ENCODE measurements around the gene EDIL3.

EDIL3 gene

GRCh38 chr5:83947763-83948162, 436.9 kb downstream of the EDIL3 start:
- no peak for TF ChIP-seq CTCF (IDR thresholded peaks at IDR 0.05; ENCODE audit: insufficient read depth, low read depth, low read length, missing control alignments)
- no peak for DNase-seq (ENCODE audit: low read depth)
- H3K4me3 ChIP-seq (ENCODE audit: low read length) = no peak overlapping the region

DNA sequence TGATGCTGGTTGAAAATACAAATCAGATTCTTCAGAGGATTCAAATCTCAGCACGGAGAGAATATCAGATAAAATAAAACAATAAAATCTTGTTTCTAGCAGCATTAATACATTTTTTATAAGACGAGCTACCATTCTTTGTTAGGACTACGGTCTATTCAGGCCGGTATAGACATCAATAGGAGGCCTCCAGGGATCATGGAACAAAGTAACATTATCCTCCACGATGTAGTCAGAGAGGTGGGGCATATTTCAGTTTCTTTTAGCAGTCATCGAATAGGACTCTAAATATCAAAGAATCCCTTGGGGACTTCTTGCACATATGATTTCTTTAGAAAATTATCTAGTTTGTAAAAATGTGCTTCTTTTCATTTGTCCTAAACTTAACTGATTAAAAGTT, 438.2 kb downstream of the EDIL3 start:
- no peak for TF ChIP-seq CTCF (IDR thresholded peaks at IDR 0.05; ENCODE audit: insufficient read depth, low read depth, low read length, missing control alignments)
- DNase-seq (ENCODE audit: low read depth) = no peak
- H3K4me3 ChIP-seq (ENCODE audit: low read length) = no peak overlapping the region

- H3K4me3 ChIP-seq (ENCODE audit: low read length) = no peak overlapping the region
- DNase-seq (ENCODE audit: low read depth) = no peak
Observed at GRCh38 chr5:83942155-83942554, 442.5 kb downstream of the EDIL3 start.

DNA sequence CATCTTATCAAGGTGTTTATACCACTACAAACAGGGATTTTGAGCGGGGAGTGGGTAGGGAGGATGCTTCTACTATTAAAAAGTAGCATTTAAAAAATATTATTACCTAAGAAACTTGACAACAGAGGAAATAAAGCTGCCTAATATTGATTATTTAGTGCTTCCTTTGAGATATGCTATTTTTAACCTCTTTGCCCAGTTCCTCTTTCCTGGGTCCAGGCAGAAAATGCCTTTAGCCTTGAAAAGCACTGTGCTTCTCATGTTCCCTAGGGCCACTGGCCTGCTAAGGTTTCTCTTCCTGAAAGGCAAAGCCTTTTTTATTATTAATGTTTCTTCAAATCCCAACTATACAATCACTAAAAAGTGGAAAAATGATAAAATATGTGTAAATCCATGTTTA, 446.8 kb downstream of the EDIL3 start:
- H3K4me3 ChIP-seq (ENCODE audit: low read length) = no peak overlapping the region
- no peak for TF ChIP-seq CTCF (IDR thresholded peaks at IDR 0.05; ENCODE audit: insufficient read depth, low read depth, low read length, missing control alignments)
- DNase-seq (ENCODE audit: low read depth) = no peak

More at GRCh38 chr5:83942155-83942554, 442.5 kb downstream of the EDIL3 start:
- TF ChIP-seq CTCF (IDR thresholded peaks at IDR 0.05; ENCODE audit: insufficient read depth, low read depth, low read length, missing control alignments) = no peak

- H3K4me3 ChIP-seq (ENCODE audit: low read length) = no peak overlapping the region
- no peak for DNase-seq (ENCODE audit: low read depth)
- TF ChIP-seq CTCF (IDR thresholded peaks at IDR 0.05; ENCODE audit: insufficient read depth, low read depth, low read length, missing control alignments) = no peak
Observed at GRCh38 chr5:83931969-83932368, 452.7 kb downstream of the EDIL3 start.

- no peak overlapping the region for H3K4me3 ChIP-seq (ENCODE audit: low read length)
- peak; percentile 65 for DNase-seq (ENCODE audit: low read depth)
- TF ChIP-seq CTCF (IDR thresholded peaks at IDR 0.05; ENCODE audit: insufficient read depth, low read depth, low read length, missing control alignments) = peak; percentile 93
Observed at GRCh38 chr5:83927140-83927733, 457.4 kb downstream of the EDIL3 start.

GRCh38 chr5:83925955-83926337, 458.7 kb downstream of the EDIL3 start:
- no peak for TF ChIP-seq CTCF (IDR thresholded peaks at IDR 0.05; ENCODE audit: insufficient read depth, low read depth, low read length, missing control alignments)
- H3K4me3 ChIP-seq (ENCODE audit: low read length) = no peak overlapping the region
- no peak for DNase-seq (ENCODE audit: low read depth)
